HEK293 (cell line): ENCODE results near the gene SVIP.
A peak's percentile ranks its signal among the peaks of the same experiment; 100 is the strongest.

ENCODE experiments used
- MZF1 ChIP-seq: fragments of 450-650 bp; formaldehyde crosslinking; IDR thresholded peaks from 2 replicates; pipeline ENCODE4 v1.5.1; 2017; ENCODE audit warnings: missing biosample characterization, missing genetic modification characterization, borderline replicate concordance
- TRIM28 ChIP-seq: IDR thresholded peaks from 2 replicates; pipeline ENCODE4 v1.6.1; 2011; ENCODE audit warnings: low read length, control low read depth, borderline replicate concordance
- ZBTB48 ChIP-seq: fragments of 450-650 bp; formaldehyde crosslinking; IDR thresholded peaks from 2 replicates; pipeline ENCODE4 v1.5.1; 2016; ENCODE audit warnings: missing biosample characterization, missing genetic modification characterization
- ZNF140 ChIP-seq: fragments of 450-650 bp; formaldehyde crosslinking; IDR thresholded peaks from 2 replicates; pipeline ENCODE4 v1.5.1; 2016; ENCODE audit warnings: missing biosample characterization, missing genetic modification characterization
- ZNF2 ChIP-seq: fragments of 450-650 bp; formaldehyde crosslinking; IDR thresholded peaks from 2 replicates; pipeline ENCODE4 v1.5.1; 2016; ENCODE audit warnings: missing biosample characterization, missing genetic modification characterization
- ZNF202 ChIP-seq: fragments of 450-650 bp; formaldehyde crosslinking; IDR thresholded peaks from 2 replicates; pipeline ENCODE4 v1.5.1; 2016; ENCODE audit warnings: missing biosample characterization, missing genetic modification characterization, borderline replicate concordance
- ZNF211 ChIP-seq: fragments of 450-650 bp; formaldehyde crosslinking; IDR thresholded peaks from 2 replicates; pipeline ENCODE4 v1.5.1; 2016; ENCODE audit warnings: low read depth, missing biosample characterization, missing genetic modification characterization
- ZNF768 ChIP-seq: fragments of 450-650 bp; formaldehyde crosslinking; IDR thresholded peaks from 2 replicates; pipeline ENCODE4 v1.5.1; 2018; ENCODE audit warnings: missing biosample characterization, mild to moderate bottlenecking, missing genetic modification characterization
- TF ChIP-seq, protein P1 (sequence below): fragments of 450-650 bp; formaldehyde crosslinking; conservative IDR thresholded peaks from 2 replicates; pipeline ENCODE4 v1.5.1; 2016; ENCODE audit warnings: low read depth, missing biosample characterization, missing genetic modification characterization
- TF ChIP-seq, protein P2 (sequence below): fragments of 450-650 bp; formaldehyde crosslinking; IDR thresholded peaks from 2 replicates; pipeline ENCODE4 v1.5.0; 2017; ENCODE audit warnings: missing biosample characterization, missing genetic modification characterization, borderline replicate concordance
- TF ChIP-seq, protein P3 (sequence below): fragments of 450-650 bp; formaldehyde crosslinking; IDR thresholded peaks from 2 replicates; pipeline ENCODE4 v1.5.1; 2016; ENCODE audit warnings: missing biosample characterization, missing genetic modification characterization
- TF ChIP-seq, protein P4 (sequence below): fragments of 450-650 bp; formaldehyde crosslinking; IDR thresholded peaks from 2 replicates; pipeline ENCODE4 v1.5.1; 2017; ENCODE audit warnings: missing biosample characterization, missing genetic modification characterization
- TF ChIP-seq, protein P5 (sequence below): fragments of 450-650 bp; formaldehyde crosslinking; IDR thresholded peaks from 2 replicates; pipeline ENCODE4 v1.5.1; 2016; ENCODE audit warnings: missing biosample characterization, missing genetic modification characterization
- TF ChIP-seq, protein P6 (sequence below): fragments of 450-650 bp; formaldehyde crosslinking; IDR thresholded peaks from 2 replicates; pipeline ENCODE4 v1.5.1; 2016; ENCODE audit warnings: missing biosample characterization, missing genetic modification characterization, low read depth
- TF ChIP-seq, protein P7 (sequence below): fragments of 450-650 bp; formaldehyde crosslinking; IDR thresholded peaks from 2 replicates; pipeline ENCODE4 v1.5.1; 2017; ENCODE audit warnings: missing biosample characterization, missing genetic modification characterization
- TF ChIP-seq, protein P8 (sequence below): fragments of 450-650 bp; formaldehyde crosslinking; IDR thresholded peaks from 2 replicates; pipeline ENCODE4 v1.5.1; 2017; ENCODE audit warnings: missing biosample characterization, missing genetic modification characterization

The SVIP gene

DNA sequence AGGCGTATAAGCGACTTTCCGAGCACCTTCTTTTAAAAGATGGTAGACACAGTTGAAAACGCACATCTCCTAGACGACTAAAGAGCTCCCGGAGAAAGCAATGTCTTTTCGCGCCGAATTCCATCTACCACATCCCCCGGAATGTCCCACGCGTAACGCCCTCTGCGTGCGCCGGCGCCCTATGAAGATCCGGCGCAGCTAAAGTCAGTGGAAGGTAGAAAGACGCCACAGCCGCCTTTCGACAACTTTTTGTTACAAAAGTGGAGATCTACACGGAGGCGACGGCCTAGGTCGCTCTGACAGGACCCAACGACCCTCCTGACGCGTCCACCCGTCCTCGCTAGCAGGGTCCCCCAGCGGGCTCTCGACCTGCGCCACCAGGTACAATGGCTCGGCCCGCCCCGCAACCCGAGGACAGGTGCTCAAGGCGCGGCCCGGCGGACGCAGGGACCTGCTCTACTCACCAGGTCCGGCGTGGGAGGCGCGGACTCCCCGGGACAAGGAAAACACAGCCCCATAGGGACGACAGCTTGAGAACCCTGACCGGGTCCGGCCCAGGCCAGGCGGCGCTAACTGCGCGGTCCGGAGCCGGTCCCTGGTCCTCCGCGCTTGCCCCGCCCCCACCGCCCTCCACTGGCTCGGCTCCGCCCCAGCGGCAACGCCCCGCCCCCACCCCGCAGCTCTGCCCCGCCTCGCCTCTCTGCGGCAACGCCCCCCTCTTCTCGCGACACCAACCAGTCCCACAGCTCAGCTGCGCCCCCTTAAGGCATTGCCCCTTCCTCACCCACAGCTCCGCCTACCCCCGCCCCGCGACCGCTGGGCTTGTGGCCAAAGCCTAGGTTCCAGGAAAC, at the start of gene SVIP (continued):
- TF ChIP-seq, protein P1, sequence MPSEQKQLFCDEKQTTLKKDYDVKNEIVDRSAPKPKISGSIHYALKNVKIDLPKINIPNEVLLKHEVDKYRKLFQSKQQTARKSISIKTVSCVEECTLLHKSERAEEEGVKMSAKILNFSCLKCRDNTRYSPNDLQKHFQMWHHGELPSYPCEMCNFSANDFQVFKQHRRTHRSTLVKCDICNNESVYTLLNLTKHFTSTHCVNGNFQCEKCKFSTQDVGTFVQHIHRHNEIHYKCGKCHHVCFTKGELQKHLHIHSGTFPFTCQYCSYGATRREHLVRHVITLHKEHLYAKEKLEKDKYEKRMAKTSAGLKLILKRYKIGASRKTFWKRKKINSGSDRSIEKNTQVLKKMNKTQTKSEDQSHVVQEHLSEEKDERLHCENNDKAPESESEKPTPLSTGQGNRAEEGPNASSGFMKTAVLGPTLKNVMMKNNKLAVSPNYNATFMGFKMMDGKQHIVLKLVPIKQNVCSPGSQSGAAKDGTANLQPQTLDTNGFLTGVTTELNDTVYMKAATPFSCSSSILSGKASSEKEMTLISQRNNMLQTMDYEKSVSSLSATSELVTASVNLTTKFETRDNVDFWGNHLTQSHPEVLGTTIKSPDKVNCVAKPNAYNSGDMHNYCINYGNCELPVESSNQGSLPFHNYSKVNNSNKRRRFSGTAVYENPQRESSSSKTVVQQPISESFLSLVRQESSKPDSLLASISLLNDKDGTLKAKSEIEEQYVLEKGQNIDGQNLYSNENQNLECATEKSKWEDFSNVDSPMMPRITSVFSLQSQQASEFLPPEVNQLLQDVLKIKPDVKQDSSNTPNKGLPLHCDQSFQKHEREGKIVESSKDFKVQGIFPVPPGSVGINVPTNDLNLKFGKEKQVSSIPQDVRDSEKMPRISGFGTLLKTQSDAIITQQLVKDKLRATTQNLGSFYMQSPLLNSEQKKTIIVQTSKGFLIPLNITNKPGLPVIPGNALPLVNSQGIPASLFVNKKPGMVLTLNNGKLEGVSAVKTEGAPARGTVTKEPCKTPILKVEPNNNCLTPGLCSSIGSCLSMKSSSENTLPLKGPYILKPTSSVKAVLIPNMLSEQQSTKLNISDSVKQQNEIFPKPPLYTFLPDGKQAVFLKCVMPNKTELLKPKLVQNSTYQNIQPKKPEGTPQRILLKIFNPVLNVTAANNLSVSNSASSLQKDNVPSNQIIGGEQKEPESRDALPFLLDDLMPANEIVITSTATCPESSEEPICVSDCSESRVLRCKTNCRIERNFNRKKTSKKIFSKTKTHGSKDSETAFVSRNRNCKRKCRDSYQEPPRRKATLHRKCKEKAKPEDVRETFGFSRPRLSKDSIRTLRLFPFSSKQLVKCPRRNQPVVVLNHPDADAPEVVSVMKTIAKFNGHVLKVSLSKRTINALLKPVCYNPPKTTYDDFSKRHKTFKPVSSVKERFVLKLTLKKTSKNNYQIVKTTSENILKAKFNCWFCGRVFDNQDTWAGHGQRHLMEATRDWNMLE (tag by site-specific recombination) = no peak
- TF ChIP-seq, protein P2, sequence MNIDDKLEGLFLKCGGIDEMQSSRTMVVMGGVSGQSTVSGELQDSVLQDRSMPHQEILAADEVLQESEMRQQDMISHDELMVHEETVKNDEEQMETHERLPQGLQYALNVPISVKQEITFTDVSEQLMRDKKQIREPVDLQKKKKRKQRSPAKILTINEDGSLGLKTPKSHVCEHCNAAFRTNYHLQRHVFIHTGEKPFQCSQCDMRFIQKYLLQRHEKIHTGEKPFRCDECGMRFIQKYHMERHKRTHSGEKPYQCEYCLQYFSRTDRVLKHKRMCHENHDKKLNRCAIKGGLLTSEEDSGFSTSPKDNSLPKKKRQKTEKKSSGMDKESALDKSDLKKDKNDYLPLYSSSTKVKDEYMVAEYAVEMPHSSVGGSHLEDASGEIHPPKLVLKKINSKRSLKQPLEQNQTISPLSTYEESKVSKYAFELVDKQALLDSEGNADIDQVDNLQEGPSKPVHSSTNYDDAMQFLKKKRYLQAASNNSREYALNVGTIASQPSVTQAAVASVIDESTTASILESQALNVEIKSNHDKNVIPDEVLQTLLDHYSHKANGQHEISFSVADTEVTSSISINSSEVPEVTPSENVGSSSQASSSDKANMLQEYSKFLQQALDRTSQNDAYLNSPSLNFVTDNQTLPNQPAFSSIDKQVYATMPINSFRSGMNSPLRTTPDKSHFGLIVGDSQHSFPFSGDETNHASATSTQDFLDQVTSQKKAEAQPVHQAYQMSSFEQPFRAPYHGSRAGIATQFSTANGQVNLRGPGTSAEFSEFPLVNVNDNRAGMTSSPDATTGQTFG (tag by site-specific recombination) = no peak
- TF ChIP-seq, protein P3, sequence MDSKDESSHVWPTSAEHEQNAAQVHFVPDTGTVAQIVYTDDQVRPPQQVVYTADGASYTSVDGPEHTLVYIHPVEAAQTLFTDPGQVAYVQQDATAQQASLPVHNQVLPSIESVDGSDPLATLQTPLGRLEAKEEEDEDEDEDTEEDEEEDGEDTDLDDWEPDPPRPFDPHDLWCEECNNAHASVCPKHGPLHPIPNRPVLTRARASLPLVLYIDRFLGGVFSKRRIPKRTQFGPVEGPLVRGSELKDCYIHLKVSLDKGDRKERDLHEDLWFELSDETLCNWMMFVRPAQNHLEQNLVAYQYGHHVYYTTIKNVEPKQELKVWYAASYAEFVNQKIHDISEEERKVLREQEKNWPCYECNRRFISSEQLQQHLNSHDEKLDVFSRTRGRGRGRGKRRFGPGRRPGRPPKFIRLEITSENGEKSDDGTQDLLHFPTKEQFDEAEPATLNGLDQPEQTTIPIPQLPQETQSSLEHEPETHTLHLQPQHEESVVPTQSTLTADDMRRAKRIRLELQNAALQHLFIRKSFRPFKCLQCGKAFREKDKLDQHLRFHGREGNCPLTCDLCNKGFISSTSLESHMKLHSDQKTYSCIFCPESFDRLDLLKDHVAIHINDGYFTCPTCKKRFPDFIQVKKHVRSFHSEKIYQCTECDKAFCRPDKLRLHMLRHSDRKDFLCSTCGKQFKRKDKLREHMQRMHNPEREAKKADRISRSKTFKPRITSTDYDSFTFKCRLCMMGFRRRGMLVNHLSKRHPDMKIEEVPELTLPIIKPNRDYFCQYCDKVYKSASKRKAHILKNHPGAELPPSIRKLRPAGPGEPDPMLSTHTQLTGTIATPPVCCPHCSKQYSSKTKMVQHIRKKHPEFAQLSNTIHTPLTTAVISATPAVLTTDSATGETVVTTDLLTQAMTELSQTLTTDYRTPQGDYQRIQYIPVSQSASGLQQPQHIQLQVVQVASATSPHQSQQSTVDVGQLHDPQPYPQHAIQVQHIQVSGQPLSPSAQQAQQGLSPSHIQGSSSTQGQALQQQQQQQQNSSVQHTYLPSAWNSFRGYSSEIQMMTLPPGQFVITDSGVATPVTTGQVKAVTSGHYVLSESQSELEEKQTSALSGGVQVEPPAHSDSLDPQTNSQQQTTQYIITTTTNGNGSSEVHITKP (tag by site-specific recombination) = peak; percentile 92
- TF ChIP-seq ZNF211 = no peak
- TF ChIP-seq, protein P4, sequence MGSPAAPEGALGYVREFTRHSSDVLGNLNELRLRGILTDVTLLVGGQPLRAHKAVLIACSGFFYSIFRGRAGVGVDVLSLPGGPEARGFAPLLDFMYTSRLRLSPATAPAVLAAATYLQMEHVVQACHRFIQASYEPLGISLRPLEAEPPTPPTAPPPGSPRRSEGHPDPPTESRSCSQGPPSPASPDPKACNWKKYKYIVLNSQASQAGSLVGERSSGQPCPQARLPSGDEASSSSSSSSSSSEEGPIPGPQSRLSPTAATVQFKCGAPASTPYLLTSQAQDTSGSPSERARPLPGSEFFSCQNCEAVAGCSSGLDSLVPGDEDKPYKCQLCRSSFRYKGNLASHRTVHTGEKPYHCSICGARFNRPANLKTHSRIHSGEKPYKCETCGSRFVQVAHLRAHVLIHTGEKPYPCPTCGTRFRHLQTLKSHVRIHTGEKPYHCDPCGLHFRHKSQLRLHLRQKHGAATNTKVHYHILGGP (tag by site-specific recombination) = no peak
- TF ChIP-seq, protein P5, sequence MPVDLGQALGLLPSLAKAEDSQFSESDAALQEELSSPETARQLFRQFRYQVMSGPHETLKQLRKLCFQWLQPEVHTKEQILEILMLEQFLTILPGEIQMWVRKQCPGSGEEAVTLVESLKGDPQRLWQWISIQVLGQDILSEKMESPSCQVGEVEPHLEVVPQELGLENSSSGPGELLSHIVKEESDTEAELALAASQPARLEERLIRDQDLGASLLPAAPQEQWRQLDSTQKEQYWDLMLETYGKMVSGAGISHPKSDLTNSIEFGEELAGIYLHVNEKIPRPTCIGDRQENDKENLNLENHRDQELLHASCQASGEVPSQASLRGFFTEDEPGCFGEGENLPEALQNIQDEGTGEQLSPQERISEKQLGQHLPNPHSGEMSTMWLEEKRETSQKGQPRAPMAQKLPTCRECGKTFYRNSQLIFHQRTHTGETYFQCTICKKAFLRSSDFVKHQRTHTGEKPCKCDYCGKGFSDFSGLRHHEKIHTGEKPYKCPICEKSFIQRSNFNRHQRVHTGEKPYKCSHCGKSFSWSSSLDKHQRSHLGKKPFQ (tag by site-specific recombination) = no peak
- TF ChIP-seq, protein P6, sequence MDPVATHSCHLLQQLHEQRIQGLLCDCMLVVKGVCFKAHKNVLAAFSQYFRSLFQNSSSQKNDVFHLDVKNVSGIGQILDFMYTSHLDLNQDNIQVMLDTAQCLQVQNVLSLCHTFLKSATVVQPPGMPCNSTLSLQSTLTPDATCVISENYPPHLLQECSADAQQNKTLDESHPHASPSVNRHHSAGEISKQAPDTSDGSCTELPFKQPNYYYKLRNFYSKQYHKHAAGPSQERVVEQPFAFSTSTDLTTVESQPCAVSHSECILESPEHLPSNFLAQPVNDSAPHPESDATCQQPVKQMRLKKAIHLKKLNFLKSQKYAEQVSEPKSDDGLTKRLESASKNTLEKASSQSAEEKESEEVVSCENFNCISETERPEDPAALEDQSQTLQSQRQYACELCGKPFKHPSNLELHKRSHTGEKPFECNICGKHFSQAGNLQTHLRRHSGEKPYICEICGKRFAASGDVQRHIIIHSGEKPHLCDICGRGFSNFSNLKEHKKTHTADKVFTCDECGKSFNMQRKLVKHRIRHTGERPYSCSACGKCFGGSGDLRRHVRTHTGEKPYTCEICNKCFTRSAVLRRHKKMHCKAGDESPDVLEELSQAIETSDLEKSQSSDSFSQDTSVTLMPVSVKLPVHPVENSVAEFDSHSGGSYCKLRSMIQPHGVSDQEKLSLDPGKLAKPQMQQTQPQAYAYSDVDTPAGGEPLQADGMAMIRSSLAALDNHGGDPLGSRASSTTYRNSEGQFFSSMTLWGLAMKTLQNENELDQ (tag by site-specific recombination) = no peak
- no peak for TF ChIP-seq ZNF140 (tag by site-specific recombination)
- TF ChIP-seq ZNF768 (tag by site-specific recombination) = no peak
- TF ChIP-seq ZNF2 (tag by site-specific recombination) = no peak
- TF ChIP-seq ZBTB48 (tag by site-specific recombination) = peak; percentile 88
- TF ChIP-seq, protein P7, sequence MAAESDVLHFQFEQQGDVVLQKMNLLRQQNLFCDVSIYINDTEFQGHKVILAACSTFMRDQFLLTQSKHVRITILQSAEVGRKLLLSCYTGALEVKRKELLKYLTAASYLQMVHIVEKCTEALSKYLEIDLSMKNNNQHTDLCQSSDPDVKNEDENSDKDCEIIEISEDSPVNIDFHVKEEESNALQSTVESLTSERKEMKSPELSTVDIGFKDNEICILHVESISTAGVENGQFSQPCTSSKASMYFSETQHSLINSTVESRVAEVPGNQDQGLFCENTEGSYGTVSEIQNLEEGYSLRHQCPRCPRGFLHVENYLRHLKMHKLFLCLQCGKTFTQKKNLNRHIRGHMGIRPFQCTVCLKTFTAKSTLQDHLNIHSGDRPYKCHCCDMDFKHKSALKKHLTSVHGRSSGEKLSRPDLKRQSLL (tag by site-specific recombination) = no peak
- TF ChIP-seq ZNF202 (tag by site-specific recombination) = no peak
- TF ChIP-seq, protein P8, sequence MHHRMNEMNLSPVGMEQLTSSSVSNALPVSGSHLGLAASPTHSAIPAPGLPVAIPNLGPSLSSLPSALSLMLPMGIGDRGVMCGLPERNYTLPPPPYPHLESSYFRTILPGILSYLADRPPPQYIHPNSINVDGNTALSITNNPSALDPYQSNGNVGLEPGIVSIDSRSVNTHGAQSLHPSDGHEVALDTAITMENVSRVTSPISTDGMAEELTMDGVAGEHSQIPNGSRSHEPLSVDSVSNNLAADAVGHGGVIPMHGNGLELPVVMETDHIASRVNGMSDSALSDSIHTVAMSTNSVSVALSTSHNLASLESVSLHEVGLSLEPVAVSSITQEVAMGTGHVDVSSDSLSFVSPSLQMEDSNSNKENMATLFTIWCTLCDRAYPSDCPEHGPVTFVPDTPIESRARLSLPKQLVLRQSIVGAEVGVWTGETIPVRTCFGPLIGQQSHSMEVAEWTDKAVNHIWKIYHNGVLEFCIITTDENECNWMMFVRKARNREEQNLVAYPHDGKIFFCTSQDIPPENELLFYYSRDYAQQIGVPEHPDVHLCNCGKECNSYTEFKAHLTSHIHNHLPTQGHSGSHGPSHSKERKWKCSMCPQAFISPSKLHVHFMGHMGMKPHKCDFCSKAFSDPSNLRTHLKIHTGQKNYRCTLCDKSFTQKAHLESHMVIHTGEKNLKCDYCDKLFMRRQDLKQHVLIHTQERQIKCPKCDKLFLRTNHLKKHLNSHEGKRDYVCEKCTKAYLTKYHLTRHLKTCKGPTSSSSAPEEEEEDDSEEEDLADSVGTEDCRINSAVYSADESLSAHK (tag by site-specific recombination) = no peak
- no peak for TF ChIP-seq MZF1
- no peak for TF ChIP-seq TRIM28
